WERI-Rb-1 (cell line): ENCODE results near the gene IGF1R.

Experiments used
- DNase-seq: peaks from one replicate; pipeline ENCODE4 v3.0.0-alpha.2; 2020
- H3K27ac ChIP-seq: fragments of 250-450 bp; sonication (Bioruptor Pico); 2 replicates; pipeline ENCODE4 v1.5.1; 2020; ENCODE audit warnings: mild to moderate bottlenecking, moderate library complexity
- H3K27me3 ChIP-seq: fragments of 250-450 bp; sonication (Bioruptor Pico); 2 replicates; pipeline ENCODE4 v1.5.1; 2021; ENCODE audit warnings: mild to moderate bottlenecking, low read depth, moderate library complexity; ENCODE audit not compliant: insufficient read depth, severe bottlenecking
- H3K36me3 ChIP-seq: fragments of 250-450 bp; sonication (Bioruptor Pico); 2 replicates; pipeline ENCODE4 v1.5.1; 2020; ENCODE audit warnings: mild to moderate bottlenecking, moderate library complexity
- H3K4me3 ChIP-seq: 2 replicates; pipeline ENCODE4 v1.5.1; 2011; ENCODE audit warnings: low read depth, mild to moderate bottlenecking, control low read depth, low read length
- H3K9me3 ChIP-seq: fragments of 250-450 bp; sonication (Bioruptor Pico); 2 replicates; pipeline ENCODE4 v1.5.1; 2021; ENCODE audit warnings: mild to moderate bottlenecking, moderate library complexity; ENCODE audit not compliant: severe bottlenecking
- CTCF ChIP-seq: IDR thresholded peaks from 2 replicates; pipeline ENCODE4 v1.5.1; 2011; ENCODE audit warnings: low read depth, mild to moderate bottlenecking, control low read depth, inconsistent platforms, low read length

Gene IGF1R

GRCh38 chr15:98951004-98951403 is 302.7 kb downstream of the IGF1R start:
- no peak for TF ChIP-seq CTCF
- H3K36me3 ChIP-seq, result peaks cover 26% of the 10 kb centered on the region
- no peak for DNase-seq

GRCh38 chr15:98951493-98952320 is 303.4 kb downstream of the IGF1R start:
- no peak overlapping the region for H3K4me3 ChIP-seq
- H3K27me3 ChIP-seq, result no peaks in the 10 kb centered on the region
- H3K27ac ChIP-seq, result no peak overlapping the region
- H3K36me3 ChIP-seq, result peaks cover 26% of the 10 kb centered on the region
- no peak for TF ChIP-seq CTCF
- no peak for DNase-seq
- H3K9me3 ChIP-seq, result no peaks in the 10 kb centered on the region

More at GRCh38 chr15:98951004-98951403, 302.7 kb downstream of the IGF1R start:
- no peaks in the 10 kb centered on the region for H3K9me3 ChIP-seq
- H3K27ac ChIP-seq, result no peak overlapping the region
- no peaks in the 10 kb centered on the region for H3K27me3 ChIP-seq
- H3K4me3 ChIP-seq, result no peak overlapping the region

GRCh38 chr15:98952381-98952803 is 304.1 kb downstream of the IGF1R start:
- TF ChIP-seq CTCF, result no peak
- no peak overlapping the region for H3K27ac ChIP-seq

GRCh38 chr15:98953000-98953787 is 304.9 kb downstream of the IGF1R start:
- no peak for DNase-seq
- Histone ChIP-seq H3K27ac (no peak overlapping the region), H3K36me3 (peaks cover 33% of the 10 kb centered on the region)

More at GRCh38 chr15:98952381-98952803, 304.1 kb downstream of the IGF1R start:
- H3K9me3 ChIP-seq, result no peaks in the 10 kb centered on the region
- no peaks in the 10 kb centered on the region for H3K27me3 ChIP-seq
- H3K36me3 ChIP-seq, result peaks cover 31% of the 10 kb centered on the region
- H3K4me3 ChIP-seq, result no peak overlapping the region
- DNase-seq, result no peak

GRCh38 chr15:98953968-98954367 is 305.6 kb downstream of the IGF1R start:
- Histone ChIP-seq H3K27me3 (no peaks in the 10 kb centered on the region), H3K27ac (no peak overlapping the region), H3K36me3 (peaks cover 31% of the 10 kb centered on the region), H3K4me3 (no peak overlapping the region), H3K9me3 (no peaks in the 10 kb centered on the region)
- TF ChIP-seq CTCF, result no peak
- no peak for DNase-seq

More at GRCh38 chr15:98953000-98953787, 304.9 kb downstream of the IGF1R start:
- no peak overlapping the region for H3K4me3 ChIP-seq
- no peak for TF ChIP-seq CTCF
- H3K27me3 ChIP-seq, result no peaks in the 10 kb centered on the region
- H3K9me3 ChIP-seq, result no peaks in the 10 kb centered on the region
